HepG2 (cell line): ENCODE data around the gene BCAN. TPM values are rescaled to one million over a fixed set of nuclear protein-coding genes. Genes with fewer than 3 reads are reported as not detected.

ENCODE experiments used
- ATAC-seq: fragments of 200-7000 bp; cut with Tn5 transposase; 3 replicates; pipeline ENCODE4 v1.9.1; 2020; ENCODE audit warnings: mild to moderate bottlenecking, moderate library complexity
- BruUV-seq: library from RNA; stranded (reverse); fragments of 400-500 nt; replicated peaks from 2 replicates; lab custom pipeline; 2021; lab: Mats Ljungman, UMichigan
- CTCF ChIA-PET: fragments of 300-600 bp; formaldehyde crosslinking; extraction: SDS; loops from one replicate; lab custom pipeline; 2021; ENCODE audit warnings: low total read pairs, inconsistent platforms, low intra/inter-chr PET ratio; lab: Yijun Ruan, JAX
- POLR2A ChIA-PET: fragments of 350-600 bp; sonication (Branson Sonifier 250); formaldehyde crosslinking; loops from one replicate; lab custom pipeline; 2020; ENCODE audit warnings: antibody characterized with exemption, inconsistent platforms; lab: Yijun Ruan, JAX
- DNase-seq: peaks from one replicate; pipeline ENCODE4 v3.0.0-alpha.2; 2015; ENCODE audit warnings: low spot score
- FAIRE-seq: peaks from 3 replicates; lab custom pipeline; 2011; peaks lifted over from hg19 to GRCh38; lab: Jason Lieb, UNC
- H2AFZ ChIP-seq: one replicate; pipeline ENCODE4 v1.6.1; 2011; ENCODE audit warnings: low read length, inconsistent platforms
- H3K27ac ChIP-seq: fragments of 300-600 bp; 3 replicates; pipeline ENCODE4 v1.8.0; 2011; ENCODE audit warnings: mixed run types, mild to moderate bottlenecking, mixed read lengths, low read length, inconsistent platforms; ENCODE audit not compliant: insufficient read depth; ENCODE audit errors: extremely low read length
- H3K27me3 ChIP-seq, 2 experiments: fragments of 200-600 bp in 1 of 2; 2 replicates in 1 of 2; 3 replicates in 1 of 2; pipeline versions ENCODE4 v1.6.0 to v1.8.0; 2011; ENCODE audit warnings: low read length in 2 of 2, mild to moderate bottlenecking in 2 of 2, moderate library complexity in 2 of 2, inconsistent platforms in 1 of 2; ENCODE audit not compliant: insufficient read depth in 2 of 2, control insufficient read depth in 1 of 2
- H3K36me3 ChIP-seq, 2 experiments: fragments of 200-600 bp in 1 of 2; replicated peaks in 1 of 2; 2 replicates in 1 of 2; 3 replicates in 1 of 2; pipeline versions ENCODE4 v1.5.1 to v1.8.0; 2011; ENCODE audit warnings: low read length in 2 of 2, inconsistent platforms in 1 of 2; ENCODE audit not compliant: insufficient read depth in 2 of 2, control insufficient read depth in 1 of 2
- H3K4me1 ChIP-seq: 2 replicates; pipeline ENCODE4 v1.5.1; 2012; ENCODE audit warnings: low read length, inconsistent platforms; ENCODE audit not compliant: insufficient read depth
- H3K4me2 ChIP-seq: 2 replicates; pipeline ENCODE4 v1.6.0; 2011; ENCODE audit warnings: low read depth, low read length, inconsistent platforms
- H3K4me3 ChIP-seq, 3 experiments: fragments of 200-600 bp in 1 of 3; sonication (generic), shearing (Covaris generic) in 1 of 3; replicated peaks in 1 of 3; 2 replicates each; pipeline ENCODE4 v1.5.1; 2011 to 2016; ENCODE audit warnings: low read length in 3 of 3, inconsistent platforms in 2 of 3, low read depth in 2 of 3, mild to moderate bottlenecking in 2 of 3, control low read depth in 1 of 3, mixed read lengths in 1 of 3; ENCODE audit not compliant: insufficient read depth in 1 of 3
- H3K79me2 ChIP-seq: one replicate; pipeline ENCODE4 v1.6.1; 2011; ENCODE audit warnings: low read length, inconsistent platforms; ENCODE audit not compliant: insufficient read depth
- H3K9ac ChIP-seq: 2 replicates; pipeline ENCODE4 v1.6.0; 2011; ENCODE audit warnings: mild to moderate bottlenecking, low read depth, low read length, inconsistent platforms; ENCODE audit not compliant: insufficient read depth
- H3K9me3 ChIP-seq: 2 replicates; pipeline ENCODE4 v1.5.1; 2012; ENCODE audit warnings: mild to moderate bottlenecking, low read length
- H4K20me1 ChIP-seq: 2 replicates; pipeline ENCODE4 v1.6.0; 2011; ENCODE audit warnings: inconsistent platforms, mild to moderate bottlenecking, low read length, moderate library complexity; ENCODE audit not compliant: insufficient read depth
- AKAP8 ChIP-seq: sonication (generic); formaldehyde crosslinking; IDR thresholded peaks from 2 replicates; pipeline ENCODE4 v1.5.1; 2020; ENCODE audit warnings: mild to moderate bottlenecking, missing genetic modification reagents
- FOXK2 ChIP-seq: fragments of 450-650 bp; IDR thresholded peaks from 2 replicates; pipeline ENCODE4 v1.6.1; 2016
- HMG20B ChIP-seq: conservative IDR thresholded peaks from 2 replicates; pipeline ENCODE4 v1.6.1; 2016; ENCODE audit warnings: missing genetic modification reagents, missing compliant biosample characterization
- KDM2A ChIP-seq: sonication (generic); formaldehyde crosslinking; IDR thresholded peaks from 2 replicates; pipeline ENCODE4 v1.4.0; 2020; ENCODE audit warnings: low read depth, missing genetic modification reagents, borderline replicate concordance
- MAFG ChIP-seq: sonication (generic); formaldehyde crosslinking; IDR thresholded peaks from 2 replicates; pipeline ENCODE4 v1.5.1; 2020; ENCODE audit warnings: mild to moderate bottlenecking, missing genetic modification reagents
- PHF5A ChIP-seq: IDR thresholded peaks from one replicate; pipeline ENCODE4 v1.6.1; 2018; ENCODE audit warnings: low read depth, missing genetic modification reagents; ENCODE audit not compliant: unreplicated experiment
- POLR2G ChIP-seq: fragments of 200-400 bp; formaldehyde crosslinking; IDR thresholded peaks from 2 replicates; pipeline ENCODE4 v1.6.1; 2018; ENCODE audit warnings: mild to moderate bottlenecking, low read depth, low read length, moderate library complexity
- PREB ChIP-seq: sonication (generic); formaldehyde crosslinking; IDR thresholded peaks from 2 replicates; pipeline ENCODE4 v1.4.0; 2020; ENCODE audit warnings: missing genetic modification reagents
- SNAPC5 ChIP-seq: sonication (generic); formaldehyde crosslinking; IDR thresholded peaks from 2 replicates; pipeline ENCODE4 v1.8.1; 2023; ENCODE audit warnings: mild to moderate bottlenecking, missing genetic modification reagents, borderline replicate concordance
- SSRP1 ChIP-seq: IDR thresholded peaks from 2 replicates; pipeline ENCODE4 v1.6.1; 2016; ENCODE audit warnings: control low read depth
- U2AF1 ChIP-seq: fragments of 200-400 bp; formaldehyde crosslinking; optimal IDR thresholded peaks from 2 replicates; pipeline ENCODE3; 2017; ENCODE audit warnings: mild to moderate bottlenecking, low read depth, low read length
- ZBED4 ChIP-seq: sonication (generic); formaldehyde crosslinking; IDR thresholded peaks from 2 replicates; pipeline ENCODE4 v1.4.0; 2020; ENCODE audit warnings: missing genetic modification reagents, borderline replicate concordance
- ZC3H13 ChIP-seq: sonication (generic); formaldehyde crosslinking; IDR thresholded peaks from 2 replicates; pipeline ENCODE4 v1.8.1; 2023; ENCODE audit warnings: mild to moderate bottlenecking, missing genetic modification reagents, moderate library complexity
- ZNF205 ChIP-seq: IDR thresholded peaks from 2 replicates; pipeline ENCODE4 v1.6.1; 2018; ENCODE audit warnings: missing biosample characterization, missing genetic modification reagents
- ZNF234 ChIP-seq: sonication (generic); formaldehyde crosslinking; conservative IDR thresholded peaks from 2 replicates; pipeline ENCODE4 v1.5.1; 2020; ENCODE audit warnings: mild to moderate bottlenecking, missing genetic modification reagents
- ZNF367 ChIP-seq: sonication (generic); formaldehyde crosslinking; IDR thresholded peaks from 2 replicates; pipeline ENCODE4 v1.4.0; 2020; ENCODE audit warnings: missing genetic modification reagents, borderline replicate concordance
- ZNF552 ChIP-seq: sonication (generic); formaldehyde crosslinking; IDR thresholded peaks from 2 replicates; pipeline ENCODE4 v1.9.0; 2022; ENCODE audit warnings: missing genetic modification reagents, mild to moderate bottlenecking, borderline replicate concordance
- ZNF749 ChIP-seq: sonication (generic); formaldehyde crosslinking; IDR thresholded peaks from 2 replicates; pipeline ENCODE4 v1.8.0; 2022; ENCODE audit warnings: mild to moderate bottlenecking, missing genetic modification reagents, moderate library complexity, borderline replicate concordance
- ZNF768 ChIP-seq: sonication (generic); formaldehyde crosslinking; IDR thresholded peaks from 2 replicates; pipeline ENCODE4 v1.4.0; 2020; ENCODE audit warnings: missing genetic modification reagents
- ZNF782 ChIP-seq: sonication (generic); formaldehyde crosslinking; IDR thresholded peaks from 2 replicates; pipeline ENCODE4 v1.4.0; 2020; ENCODE audit warnings: missing genetic modification reagents, mild to moderate bottlenecking, borderline replicate concordance
- ZSCAN31 ChIP-seq: sonication (generic); formaldehyde crosslinking; IDR thresholded peaks from 2 replicates; pipeline ENCODE4 v1.5.0; 2020; ENCODE audit warnings: low read depth, mild to moderate bottlenecking, missing genetic modification reagents
- WGBS: methylation state at CpG from one replicate; pipeline ENCODE4 v1.1.6; 2017; ENCODE audit warnings: low lambda C conversion rate; 5-methylcytosine and 5-hydroxymethylcytosine counted together
- in situ Hi-C: cut with HindIII; loops from 2 replicates; pipeline ENCODE4 v1.10.0; 2017; ENCODE audit warnings: low pct_unique_long_range_greater_than_20kb; ENCODE audit not compliant: extremely low pct_ligation_motif_present
- intact Hi-C: fragments of 100-400 bp; cut with micrococcal nuclease; formaldehyde crosslinking; loops from one replicate; pipeline ENCODE4 v1.10.0; 2022; ENCODE audit not compliant: unreplicated experiment
- polyA plus RNA-seq, 8 experiments: library from polyadenylated mRNA; depleted of rRNA in 3 of 8; stranded (reverse) in 7 of 8; unstranded in 1 of 8; fragments of >200 nt; fragmentation: Illumina TruSeq in 4 of 8; extraction: Trizol in 4 of 8; gene quantifications; 2 replicates each; pipeline versions ENCODE4 v1.2.1 to v1.2.3, GENCODE V29; 2011 to 2016; ENCODE audit warnings: low read depth in 4 of 8, missing spikeins in 1 of 8, mixed read lengths in 1 of 8; ENCODE audit not compliant: insufficient read depth in 1 of 8
- total RNA-seq, 5 experiments: library from RNA; depleted of rRNA; stranded (reverse); fragments of >200 nt; fragmentation: Illumina TruSeq; extraction: Trizol; gene quantifications; 2 replicates each; pipeline ENCODE4 v1.2.3, GENCODE V29; 2016; ENCODE audit warnings: low read depth in 1 of 5

Gene BCAN
- total and polyA plus RNA-seq, 2 of the 13 experiments (the other 11 are each of a cell fraction or from before 2014, with no cell fraction given) = not detected

- no TSS peak for BruUV-seq
- H3K79me2 ChIP-seq = no peaks in the 10 kb centered on the region
- H3K36me3 ChIP-seq = peaks cover 0 to 2% of the 10 kb centered on the region in 2 experiments; a peak in 2 of 5 replicates
- POLR2A ChIA-PET = interaction anchor here (1.3 kb wide), 1 partner anchor 10 kb away, joined by 3 read pairs; no protein-coding TSS in a partner anchor
- CTCF ChIA-PET = no interaction called here
- in situ Hi-C loops = no loop called here
- DNase-seq (no peak), FAIRE-seq (no peak), ATAC-seq (peak; percentile 44)
- intact Hi-C loops = no loop called here
- peaks cover 24% of the 10 kb centered on the region for H4K20me1 ChIP-seq
- H3K4me1 ChIP-seq = peaks cover 17% of the 10 kb centered on the region
- no peaks in the 10 kb centered on the region for H3K9me3 ChIP-seq
- TF ChIP-seq ZSCAN31 (no peak), ZNF367 (CRISPR knock-in tag) (no peak), KDM2A (CRISPR knock-in tag) (peak; percentile 73), ZBED4 (CRISPR knock-in tag) (no peak), ZC3H13 (CRISPR knock-in tag) (peak; percentile 91), U2AF1 (no peak), ZNF768 (CRISPR knock-in tag) (0 out of 2 replicates have a peak, but pooled peaks have one; percentile 11), ZNF234 (CRISPR knock-in tag) (no peak), FOXK2 (no peak), HMG20B (CRISPR knock-in tag) (no peak), ZNF749 (CRISPR knock-in tag) (0 out of 2 replicates have a peak, but pooled peaks have one; percentile 35), AKAP8 (CRISPR knock-in tag) (peak; percentile 73), SNAPC5 (no peak), ZNF782 (CRISPR knock-in tag) (no peak), MAFG (CRISPR knock-in tag) (no peak), PREB (CRISPR knock-in tag) (no peak), SSRP1 (CRISPR knock-in tag) (peak; percentile 17; the same call in 1 of the 2 replicates), ZNF205 (CRISPR knock-in tag) (no peak), ZNF552 (CRISPR knock-in tag) (no peak), POLR2G (peak; percentile 41), PHF5A (CRISPR knock-in tag) (no peak)
- H3K4me3 ChIP-seq = no peak overlapping the region
- WGBS = 6% methylated on average over 2 of the region's 6 CpGs
- H3K27me3 ChIP-seq = peaks cover 4 to 21% of the 10 kb centered on the region in 2 experiments; a peak in 3 of 5 replicates
- H3K4me2 ChIP-seq = 0 out of 2 replicates have a peak overlapping the region, but pooled peaks have one; percentile 3
- H3K9ac ChIP-seq = no peak overlapping the region
- H2AFZ ChIP-seq = no peak overlapping the region
- H3K27ac ChIP-seq = no peak overlapping the region
Measured at GRCh38 chr1:156639601-156640101, 2.3 kb upstream of the BCAN start.
